HG03039 (cell line): ENCODE measurements around the gene RNF222.

Experiments
- ATAC-seq: cut with Tn5 transposase; IDR thresholded peaks from one replicate; pipeline ENCODE4 v1.9.1; 2021; ENCODE audit warnings: mild to moderate bottlenecking, moderate library complexity; ENCODE audit not compliant: unreplicated experiment

Gene RNF222

GRCh38 chr17:8397636-8398035 lies at the start of gene RNF222:
Gene RNF222, minus strand, starts transcription at chr17:8397827. Its CDS starts 4,366 bp downstream, at chr17:8393461.
- no peak for ATAC-seq

GRCh38 chr17:8445536-8445935 lies 47.9 kb upstream of the RNF222 start:
- no peak for ATAC-seq

- no peak for ATAC-seq
Measured at GRCh38 chr17:8444494-8444893, 46.9 kb upstream of the RNF222 start.

GRCh38 chr17:8443756-8444155 lies 46.1 kb upstream of the RNF222 start:
- ATAC-seq = no peak

GRCh38 chr17:8442310-8442709 lies 44.7 kb upstream of the RNF222 start:
- ATAC-seq = no peak

GRCh38 chr17:8441690-8442089 lies 44.1 kb upstream of the RNF222 start:
- no peak for ATAC-seq

- ATAC-seq = no peak
Measured at GRCh38 chr17:8439681-8440080, 42.1 kb upstream of the RNF222 start.

GRCh38 chr17:8438441-8438840 lies 40.8 kb upstream of the RNF222 start:
- ATAC-seq = no peak

GRCh38 chr17:8436844-8437171 lies 39.2 kb upstream of the RNF222 start:
- ATAC-seq = no peak

- ATAC-seq = peak; percentile 41
Measured at GRCh38 chr17:8436169-8436843, 38.7 kb upstream of the RNF222 start.

GRCh38 chr17:8435245-8436168 lies 37.9 kb upstream of the RNF222 start, which contains the start of gene NDEL1:
Gene NDEL1, plus strand, starts transcription at chr17:8435884. Its CDS starts 8,388 bp downstream, at chr17:8444272.
- ATAC-seq = peak; percentile 87

- ATAC-seq = no peak
Measured at GRCh38 chr17:8430966-8431365, 33.3 kb upstream of the RNF222 start.

- ATAC-seq = no peak
Measured at GRCh38 chr17:8426802-8427201, 29.2 kb upstream of the RNF222 start.

GRCh38 chr17:8426094-8426720 lies 28.6 kb upstream of the RNF222 start:
- ATAC-seq = no peak

- ATAC-seq = no peak
Measured at GRCh38 chr17:8421571-8421970, 23.9 kb upstream of the RNF222 start.

- no peak for ATAC-seq
Measured at GRCh38 chr17:8420041-8420934, 22.7 kb upstream of the RNF222 start.

GRCh38 chr17:8419305-8419704 lies 21.7 kb upstream of the RNF222 start:
- no peak for ATAC-seq

GRCh38 chr17:8418471-8418870 lies 20.8 kb upstream of the RNF222 start:
- ATAC-seq = no peak

GRCh38 chr17:8417806-8418205 lies 20.2 kb upstream of the RNF222 start:
- ATAC-seq = no peak

GRCh38 chr17:8413938-8414337 lies 16.3 kb upstream of the RNF222 start:
- no peak for ATAC-seq

GRCh38 chr17:8413328-8413727 lies 15.7 kb upstream of the RNF222 start:
- no peak for ATAC-seq
